HepG2 (cell line): Measurements from ENCODE around the gene AFG1L. TPM values are rescaled to one million over a fixed set of nuclear protein-coding genes. Genes with fewer than 3 reads are reported as not detected.

Source experiments
- BRD4 ChIP-seq: sonication (generic); formaldehyde crosslinking; IDR thresholded peaks from 2 replicates; pipeline ENCODE4 v1.4.0; 2020; ENCODE audit warnings: missing genetic modification reagents
- KLF15 ChIP-seq: sonication (generic); formaldehyde crosslinking; IDR thresholded peaks from 2 replicates; pipeline ENCODE4 v1.8.1; 2023; ENCODE audit warnings: borderline replicate concordance, mild to moderate bottlenecking, inconsistent platforms, missing genetic modification reagents, mixed read lengths
- LCORL ChIP-seq, 2 experiments: fragments of 450-650 bp in 1 of 2; sonication (generic) in 1 of 2; formaldehyde crosslinking in 1 of 2; IDR thresholded peaks; 2 replicates each; pipeline versions ENCODE4 v1.5.0 to v1.6.1; 2017 to 2020; ENCODE audit warnings: antibody characterized with exemption in 1 of 2, missing genetic modification reagents in 1 of 2
- MAFK ChIP-seq, 2 experiments: IDR thresholded peaks in 1 of 2; conservative IDR thresholded peaks in 1 of 2; 2 replicates each; pipeline ENCODE4 v1.6.1; 2011; ENCODE audit warnings: improper control_type of control experiment in 2 of 2, low read length in 2 of 2
- PHB2 ChIP-seq: fragments of 450-650 bp; IDR thresholded peaks from 2 replicates; pipeline ENCODE4 v1.6.1; 2018; ENCODE audit not compliant: partially characterized antibody
- SMC3 ChIP-seq: IDR thresholded peaks from 2 replicates; pipeline ENCODE4 v1.6.1; 2011; ENCODE audit warnings: low read length, improper control_type of control experiment
- SOX13 ChIP-seq, 3 experiments: fragments of 450-650 bp in 1 of 3; sonication (generic) in 1 of 3; formaldehyde crosslinking in 1 of 3; IDR thresholded peaks in 2 of 3; conservative IDR thresholded peaks in 1 of 3; 2 replicates each; pipeline versions ENCODE4 v1.5.0 to v1.6.1; 2016 to 2020; ENCODE audit warnings: antibody characterized with exemption in 1 of 3, mild to moderate bottlenecking in 1 of 3, missing compliant biosample characterization in 1 of 3, missing genetic modification reagents in 1 of 3, moderate library complexity in 1 of 3
- ZC3H4 ChIP-seq: sonication (generic); formaldehyde crosslinking; IDR thresholded peaks from 2 replicates; pipeline ENCODE4 v1.4.0; 2020; ENCODE audit warnings: missing genetic modification reagents, borderline replicate concordance
- ZNF143 ChIP-seq: sonication (generic); formaldehyde crosslinking; IDR thresholded peaks from 2 replicates; pipeline ENCODE4 v1.4.0; 2020; ENCODE audit warnings: missing genetic modification reagents
- ZNF670 ChIP-seq: sonication (generic); formaldehyde crosslinking; IDR thresholded peaks from 2 replicates; pipeline ENCODE4 v1.8.0; 2022; ENCODE audit warnings: mild to moderate bottlenecking, missing genetic modification reagents, borderline replicate concordance
- ZNF678 ChIP-seq: sonication (generic); formaldehyde crosslinking; IDR thresholded peaks from 2 replicates; pipeline ENCODE4 v1.4.0; 2020; ENCODE audit warnings: mild to moderate bottlenecking, missing genetic modification reagents
- polyA plus RNA-seq, 8 experiments: library from polyadenylated mRNA; depleted of rRNA in 3 of 8; stranded (reverse) in 7 of 8; unstranded in 1 of 8; fragments of >200 nt; fragmentation: Illumina TruSeq in 4 of 8; extraction: Trizol in 4 of 8; gene quantifications; 2 replicates each; pipeline versions ENCODE4 v1.2.1 to v1.2.3, GENCODE V29; 2011 to 2016; ENCODE audit warnings: low read depth in 4 of 8, missing spikeins in 1 of 8, mixed read lengths in 1 of 8; ENCODE audit not compliant: insufficient read depth in 1 of 8
- total RNA-seq, 5 experiments: library from RNA; depleted of rRNA; stranded (reverse); fragments of >200 nt; fragmentation: Illumina TruSeq; extraction: Trizol; gene quantifications; 2 replicates each; pipeline ENCODE4 v1.2.3, GENCODE V29; 2016; ENCODE audit warnings: low read depth in 1 of 5
- TF ChIP-seq, protein P1 (sequence below): sonication (generic); formaldehyde crosslinking; IDR thresholded peaks from 2 replicates; pipeline ENCODE4 v1.4.0; 2020; ENCODE audit warnings: missing genetic modification reagents, borderline replicate concordance
- TF ChIP-seq, protein P2 (sequence below): sonication (generic); formaldehyde crosslinking; IDR thresholded peaks from 2 replicates; pipeline ENCODE4 v1.5.1; 2020; ENCODE audit warnings: missing genetic modification reagents, mild to moderate bottlenecking, borderline replicate concordance
- TF ChIP-seq, protein P3 (sequence below): sonication (generic); formaldehyde crosslinking; IDR thresholded peaks from 2 replicates; pipeline ENCODE4 v1.4.0; 2020; ENCODE audit warnings: low read depth, missing genetic modification reagents
- TF ChIP-seq, protein P4 (sequence below): sonication (generic); formaldehyde crosslinking; IDR thresholded peaks from 2 replicates; pipeline ENCODE4 v1.5.0; 2020; ENCODE audit warnings: missing genetic modification reagents
- TF ChIP-seq, protein P5 (sequence below): sonication (generic); formaldehyde crosslinking; IDR thresholded peaks from 2 replicates; pipeline ENCODE4 v1.8.1; 2023; ENCODE audit warnings: mild to moderate bottlenecking, missing genetic modification reagents

The AFG1L gene
- total and polyA plus RNA-seq, 2 of the 13 experiments (the other 11 are each of a cell fraction or from before 2014, with no cell fraction given), result 3.1 to 14.0 TPM

DNA sequence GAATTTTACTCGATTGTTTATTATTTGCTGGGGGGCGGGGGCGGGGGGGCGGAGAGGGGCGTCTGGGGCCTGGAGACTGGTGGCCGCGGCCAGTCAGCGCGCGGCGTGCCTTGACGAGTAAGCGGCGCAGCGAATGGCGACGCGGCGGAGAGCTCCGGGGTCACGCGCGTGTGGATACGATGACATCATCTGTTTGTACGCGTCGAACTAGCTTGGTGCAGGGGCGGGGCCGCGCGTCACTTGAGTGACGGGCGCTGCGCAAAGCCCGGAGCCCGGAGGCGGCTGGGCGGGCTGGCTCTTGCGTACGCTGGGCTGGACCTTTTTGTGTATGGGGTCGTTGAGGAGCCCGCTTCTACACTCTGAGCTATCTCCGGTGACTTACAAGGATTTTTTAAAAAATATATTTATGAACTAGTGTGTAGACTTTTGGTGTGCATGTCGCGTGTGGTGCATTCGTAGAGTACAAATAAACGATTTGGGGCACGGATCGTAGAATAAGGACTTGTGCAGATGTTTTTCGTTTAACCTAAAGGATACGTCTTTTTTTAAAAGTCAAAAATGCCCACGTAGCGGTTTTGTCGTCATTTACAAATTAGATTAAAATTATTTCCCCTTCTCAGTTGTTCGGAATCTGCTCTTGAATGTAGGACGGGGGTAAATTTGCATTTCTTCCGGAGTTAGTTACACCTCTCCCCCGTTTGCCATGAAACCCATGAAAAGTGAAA is 263.7 kb downstream of the AFG1L start (continued):
- TF ChIP-seq, protein P1, sequence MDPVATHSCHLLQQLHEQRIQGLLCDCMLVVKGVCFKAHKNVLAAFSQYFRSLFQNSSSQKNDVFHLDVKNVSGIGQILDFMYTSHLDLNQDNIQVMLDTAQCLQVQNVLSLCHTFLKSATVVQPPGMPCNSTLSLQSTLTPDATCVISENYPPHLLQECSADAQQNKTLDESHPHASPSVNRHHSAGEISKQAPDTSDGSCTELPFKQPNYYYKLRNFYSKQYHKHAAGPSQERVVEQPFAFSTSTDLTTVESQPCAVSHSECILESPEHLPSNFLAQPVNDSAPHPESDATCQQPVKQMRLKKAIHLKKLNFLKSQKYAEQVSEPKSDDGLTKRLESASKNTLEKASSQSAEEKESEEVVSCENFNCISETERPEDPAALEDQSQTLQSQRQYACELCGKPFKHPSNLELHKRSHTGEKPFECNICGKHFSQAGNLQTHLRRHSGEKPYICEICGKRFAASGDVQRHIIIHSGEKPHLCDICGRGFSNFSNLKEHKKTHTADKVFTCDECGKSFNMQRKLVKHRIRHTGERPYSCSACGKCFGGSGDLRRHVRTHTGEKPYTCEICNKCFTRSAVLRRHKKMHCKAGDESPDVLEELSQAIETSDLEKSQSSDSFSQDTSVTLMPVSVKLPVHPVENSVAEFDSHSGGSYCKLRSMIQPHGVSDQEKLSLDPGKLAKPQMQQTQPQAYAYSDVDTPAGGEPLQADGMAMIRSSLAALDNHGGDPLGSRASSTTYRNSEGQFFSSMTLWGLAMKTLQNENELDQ, result 0 out of 2 replicates have a peak, but pooled peaks have one; percentile 38
- TF ChIP-seq, protein P2, sequence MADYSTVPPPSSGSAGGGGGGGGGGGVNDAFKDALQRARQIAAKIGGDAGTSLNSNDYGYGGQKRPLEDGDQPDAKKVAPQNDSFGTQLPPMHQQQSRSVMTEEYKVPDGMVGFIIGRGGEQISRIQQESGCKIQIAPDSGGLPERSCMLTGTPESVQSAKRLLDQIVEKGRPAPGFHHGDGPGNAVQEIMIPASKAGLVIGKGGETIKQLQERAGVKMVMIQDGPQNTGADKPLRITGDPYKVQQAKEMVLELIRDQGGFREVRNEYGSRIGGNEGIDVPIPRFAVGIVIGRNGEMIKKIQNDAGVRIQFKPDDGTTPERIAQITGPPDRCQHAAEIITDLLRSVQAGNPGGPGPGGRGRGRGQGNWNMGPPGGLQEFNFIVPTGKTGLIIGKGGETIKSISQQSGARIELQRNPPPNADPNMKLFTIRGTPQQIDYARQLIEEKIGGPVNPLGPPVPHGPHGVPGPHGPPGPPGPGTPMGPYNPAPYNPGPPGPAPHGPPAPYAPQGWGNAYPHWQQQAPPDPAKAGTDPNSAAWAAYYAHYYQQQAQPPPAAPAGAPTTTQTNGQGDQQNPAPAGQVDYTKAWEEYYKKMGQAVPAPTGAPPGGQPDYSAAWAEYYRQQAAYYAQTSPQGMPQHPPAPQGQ (CRISPR knock-in tag), result no peak
- TF ChIP-seq ZNF143 (CRISPR knock-in tag) (no peak), ZC3H4 (no peak), SOX13 (IDR thresholded peaks at IDR 0.05) (peak; percentile 92), SOX13 (CRISPR knock-in tag; conservative IDR thresholded peaks at IDR 0.05 in 1 of 2, IDR thresholded peaks at IDR 0.05 in 1 of 2) (peak in 1 of 2 experiments; percentile 58; a peak in 1 of 4 replicates), SMC3 (no peak), ZNF678 (CRISPR knock-in tag) (no peak), PHB2 (no peak), BRD4 (CRISPR knock-in tag) (no peak), LCORL (IDR thresholded peaks at IDR 0.05) (no peak), LCORL (CRISPR knock-in tag; IDR thresholded peaks at IDR 0.05) (peak; percentile 37; the same call in 1 of the 2 replicates), ZNF670 (CRISPR knock-in tag) (0 out of 2 replicates have a peak, but pooled peaks have one; percentile 62), KLF15 (peak; percentile 80; the same call in 1 of the 2 replicates), MAFK (conservative IDR thresholded peaks at IDR 0.05 in 1 of 2, IDR thresholded peaks at IDR 0.05 in 1 of 2; ENCODE audit: low read length in 2 of 2) (peak; percentile 66 to 67)
- TF ChIP-seq, protein P3, sequence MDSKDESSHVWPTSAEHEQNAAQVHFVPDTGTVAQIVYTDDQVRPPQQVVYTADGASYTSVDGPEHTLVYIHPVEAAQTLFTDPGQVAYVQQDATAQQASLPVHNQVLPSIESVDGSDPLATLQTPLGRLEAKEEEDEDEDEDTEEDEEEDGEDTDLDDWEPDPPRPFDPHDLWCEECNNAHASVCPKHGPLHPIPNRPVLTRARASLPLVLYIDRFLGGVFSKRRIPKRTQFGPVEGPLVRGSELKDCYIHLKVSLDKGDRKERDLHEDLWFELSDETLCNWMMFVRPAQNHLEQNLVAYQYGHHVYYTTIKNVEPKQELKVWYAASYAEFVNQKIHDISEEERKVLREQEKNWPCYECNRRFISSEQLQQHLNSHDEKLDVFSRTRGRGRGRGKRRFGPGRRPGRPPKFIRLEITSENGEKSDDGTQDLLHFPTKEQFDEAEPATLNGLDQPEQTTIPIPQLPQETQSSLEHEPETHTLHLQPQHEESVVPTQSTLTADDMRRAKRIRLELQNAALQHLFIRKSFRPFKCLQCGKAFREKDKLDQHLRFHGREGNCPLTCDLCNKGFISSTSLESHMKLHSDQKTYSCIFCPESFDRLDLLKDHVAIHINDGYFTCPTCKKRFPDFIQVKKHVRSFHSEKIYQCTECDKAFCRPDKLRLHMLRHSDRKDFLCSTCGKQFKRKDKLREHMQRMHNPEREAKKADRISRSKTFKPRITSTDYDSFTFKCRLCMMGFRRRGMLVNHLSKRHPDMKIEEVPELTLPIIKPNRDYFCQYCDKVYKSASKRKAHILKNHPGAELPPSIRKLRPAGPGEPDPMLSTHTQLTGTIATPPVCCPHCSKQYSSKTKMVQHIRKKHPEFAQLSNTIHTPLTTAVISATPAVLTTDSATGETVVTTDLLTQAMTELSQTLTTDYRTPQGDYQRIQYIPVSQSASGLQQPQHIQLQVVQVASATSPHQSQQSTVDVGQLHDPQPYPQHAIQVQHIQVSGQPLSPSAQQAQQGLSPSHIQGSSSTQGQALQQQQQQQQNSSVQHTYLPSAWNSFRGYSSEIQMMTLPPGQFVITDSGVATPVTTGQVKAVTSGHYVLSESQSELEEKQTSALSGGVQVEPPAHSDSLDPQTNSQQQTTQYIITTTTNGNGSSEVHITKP (CRISPR knock-in tag), result no peak
- TF ChIP-seq, protein P4, sequence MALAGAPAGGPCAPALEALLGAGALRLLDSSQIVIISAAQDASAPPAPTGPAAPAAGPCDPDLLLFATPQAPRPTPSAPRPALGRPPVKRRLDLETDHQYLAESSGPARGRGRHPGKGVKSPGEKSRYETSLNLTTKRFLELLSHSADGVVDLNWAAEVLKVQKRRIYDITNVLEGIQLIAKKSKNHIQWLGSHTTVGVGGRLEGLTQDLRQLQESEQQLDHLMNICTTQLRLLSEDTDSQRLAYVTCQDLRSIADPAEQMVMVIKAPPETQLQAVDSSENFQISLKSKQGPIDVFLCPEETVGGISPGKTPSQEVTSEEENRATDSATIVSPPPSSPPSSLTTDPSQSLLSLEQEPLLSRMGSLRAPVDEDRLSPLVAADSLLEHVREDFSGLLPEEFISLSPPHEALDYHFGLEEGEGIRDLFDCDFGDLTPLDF, result peak; percentile 52
- TF ChIP-seq, protein P5, sequence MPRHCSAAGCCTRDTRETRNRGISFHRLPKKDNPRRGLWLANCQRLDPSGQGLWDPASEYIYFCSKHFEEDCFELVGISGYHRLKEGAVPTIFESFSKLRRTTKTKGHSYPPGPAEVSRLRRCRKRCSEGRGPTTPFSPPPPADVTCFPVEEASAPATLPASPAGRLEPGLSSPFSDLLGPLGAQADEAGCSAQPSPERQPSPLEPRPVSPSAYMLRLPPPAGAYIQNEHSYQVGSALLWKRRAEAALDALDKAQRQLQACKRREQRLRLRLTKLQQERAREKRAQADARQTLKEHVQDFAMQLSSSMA (CRISPR knock-in tag), result no peak
